Activated CD4-positive, CD25-positive, alpha-beta regulatory T cell treated with anti-CD3 and anti-CD28 coated beads, Interleukin-2, amount 50 U/mL, for 24 hours (primary cell): ENCODE measurements around the gene NFE2L3.

Source experiments
- ATAC-seq, 2 donors: fragments of 150-1000 bp; cut with Tn5 transposase; one replicate each; pipeline ENCODE4 v1.10.0; 2021; ENCODE audit warnings: mild to moderate bottlenecking in 1 of 2, moderate library complexity in 1 of 2

Gene NFE2L3

GRCh38 chr7:26201247-26202018 lies 49.4 kb downstream of the NFE2L3 start, which contains the start of gene CBX3:
Gene CBX3 (plus strand): TSS chr7:26201745. CDS start chr7:26202999, 1,254 bp downstream.
- peak; percentile 37 to 50 for ATAC-seq

GRCh38 chr7:26202019-26202990 lies 50.3 kb downstream of the NFE2L3 start:
- no peak for ATAC-seq

GRCh38 chr7:26203016-26203415 lies 51.0 kb downstream of the NFE2L3 start:
- no peak for ATAC-seq

GRCh38 chr7:26208040-26208439 lies 56.0 kb downstream of the NFE2L3 start:
- ATAC-seq = no peak

- no peak for ATAC-seq
Measured at GRCh38 chr7:26212921-26213718, 61.1 kb downstream of the NFE2L3 start.

GRCh38 chr7:26213807-26214515 lies 62.0 kb downstream of the NFE2L3 start:
- no peak for ATAC-seq

GRCh38 chr7:26216049-26216448 lies 64.1 kb downstream of the NFE2L3 start:
- ATAC-seq = peak in 1 of 2 donors; percentile 33

GRCh38 chr7:26224359-26224758 lies 72.4 kb downstream of the NFE2L3 start:
- no peak for ATAC-seq

- ATAC-seq = no peak
Measured at GRCh38 chr7:26227987-26228386, 76.0 kb downstream of the NFE2L3 start.

- no peak for ATAC-seq
Measured at GRCh38 chr7:26233902-26234511, 82.0 kb downstream of the NFE2L3 start.
